ENCODE measurements around the gene CES1. TPM values are rescaled to one million over a fixed set of nuclear protein-coding genes. Genes with fewer than 3 reads are reported as not detected.
"Not testable (repeated sequence)": the region's sequence is repeated elsewhere in the genome, so short reads cannot be mapped to it uniquely, and the experiment has no call there.

The CES1 gene
- total RNA-seq, 1 donor from 2014 or later: 323 TPM

DNA sequence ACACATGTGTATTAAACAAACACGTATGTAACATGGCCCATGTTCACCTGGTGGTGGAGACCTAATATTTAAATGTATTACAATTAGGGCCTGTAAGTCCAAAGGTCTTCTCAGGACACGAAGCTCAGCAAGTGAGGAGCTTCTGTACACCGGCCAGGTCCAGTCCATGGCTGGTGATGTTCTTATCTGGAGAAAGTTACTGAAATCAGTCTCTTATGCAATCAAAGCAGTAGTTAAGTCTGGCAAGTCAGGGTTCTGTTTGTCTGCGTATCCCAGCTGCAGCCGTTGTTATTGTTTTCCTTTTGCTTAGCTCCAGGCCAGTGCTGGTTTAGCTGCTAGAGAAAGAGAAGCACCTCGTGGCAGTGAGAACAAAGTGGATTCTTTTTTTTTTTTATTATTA, 41.4 kb downstream of the CES1 start:
- H3K27ac ChIP-seq; H3K9me3 ChIP-seq; H3K4me3 ChIP-seq; H3K36me3 ChIP-seq; H3K4me1 ChIP-seq; intact Hi-C loops (cut with DNase I); H3K27me3 ChIP-seq (ENCODE audit: low read depth); DNase-seq: not testable (repeated sequence)
- ATAC-seq: peak; percentile 13 to 18

DNA sequence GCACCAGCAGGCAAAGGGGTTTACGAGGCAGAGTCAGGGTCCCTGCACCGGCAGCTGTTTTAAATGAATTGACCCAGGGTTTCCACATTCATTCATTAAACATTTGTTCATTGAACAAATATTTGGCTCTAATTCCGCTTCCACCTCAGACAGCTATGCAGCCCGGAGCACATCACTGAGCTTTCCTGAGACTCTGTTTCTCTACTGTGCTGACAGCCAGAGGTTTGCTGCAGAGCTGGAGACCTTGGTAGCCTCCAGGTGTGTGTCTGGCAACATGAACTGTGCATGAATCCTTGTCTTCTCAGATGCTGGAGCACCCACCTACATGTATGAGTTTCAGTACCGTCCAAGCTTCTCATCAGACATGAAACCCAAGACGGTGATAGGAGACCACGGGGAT, 42.7 kb downstream of the CES1 start:
- DNase-seq; H3K4me3 ChIP-seq; H3K27ac ChIP-seq; intact Hi-C loops (cut with DNase I); H3K27me3 ChIP-seq (ENCODE audit: low read depth); H3K9me3 ChIP-seq; H3K4me1 ChIP-seq; H3K36me3 ChIP-seq: not testable (repeated sequence)
- ATAC-seq: peak in 1 of 2 donors; percentile 25

DNA sequence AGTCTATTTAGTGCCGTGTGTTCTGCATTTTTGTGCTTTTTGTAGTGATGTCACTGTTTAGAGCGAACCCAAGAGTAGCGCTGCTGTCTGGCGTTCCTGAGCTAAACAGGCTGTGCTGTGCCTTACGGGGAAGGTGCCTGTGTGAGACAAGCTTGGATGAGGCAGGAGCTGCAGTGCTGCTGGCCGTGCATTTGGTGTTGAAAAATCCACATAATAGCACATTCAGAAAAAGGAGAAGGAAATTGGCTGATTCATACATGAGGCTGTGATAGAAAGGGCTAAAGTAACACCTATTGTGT, 50.2 kb downstream of the CES1 start:
- DNase-seq; intact Hi-C loops (cut with DNase I); ATAC-seq; H3K36me3 ChIP-seq; H3K9me3 ChIP-seq; H3K27ac ChIP-seq; H3K27me3 ChIP-seq (ENCODE audit: low read depth); H3K4me1 ChIP-seq; H3K4me3 ChIP-seq: not testable (repeated sequence)

DNA sequence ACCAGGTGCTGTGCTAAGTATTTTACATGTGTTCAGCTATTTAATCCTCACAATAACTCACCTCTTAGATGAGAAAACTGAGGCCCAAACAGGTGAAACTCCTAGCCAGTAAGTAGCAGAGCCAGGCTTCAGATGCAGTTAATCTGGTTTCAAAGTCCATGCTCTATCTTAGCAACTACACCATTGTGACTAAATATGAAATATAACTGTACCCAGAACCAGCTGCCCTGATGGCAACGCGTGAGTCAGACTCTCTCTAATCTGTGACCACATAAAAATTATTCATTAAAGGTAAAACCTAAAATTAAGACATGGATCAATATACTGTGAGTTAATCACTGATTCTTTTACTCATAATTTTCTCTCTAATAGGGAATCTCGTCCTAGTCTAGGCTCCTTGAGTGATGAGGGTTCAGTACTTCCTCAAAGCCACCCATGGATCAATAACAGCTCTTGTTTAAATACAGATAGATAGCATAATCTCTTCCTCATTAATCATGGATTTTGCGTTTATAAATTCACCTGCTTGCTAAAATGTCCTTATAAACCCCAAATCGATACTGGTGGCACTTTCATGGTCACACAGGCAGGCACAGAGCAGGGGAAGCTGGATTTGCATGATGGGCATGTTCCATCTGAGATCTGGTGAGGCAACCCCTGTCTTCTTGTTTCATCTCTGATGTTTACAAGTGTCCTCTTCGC, 50.7 kb downstream of the CES1 start:
- intact Hi-C loops (cut with DNase I); H3K9me3 ChIP-seq; ATAC-seq; DNase-seq; H3K27me3 ChIP-seq (ENCODE audit: low read depth); H3K27ac ChIP-seq; H3K36me3 ChIP-seq; H3K4me3 ChIP-seq; H3K4me1 ChIP-seq: not testable (repeated sequence)

DNA sequence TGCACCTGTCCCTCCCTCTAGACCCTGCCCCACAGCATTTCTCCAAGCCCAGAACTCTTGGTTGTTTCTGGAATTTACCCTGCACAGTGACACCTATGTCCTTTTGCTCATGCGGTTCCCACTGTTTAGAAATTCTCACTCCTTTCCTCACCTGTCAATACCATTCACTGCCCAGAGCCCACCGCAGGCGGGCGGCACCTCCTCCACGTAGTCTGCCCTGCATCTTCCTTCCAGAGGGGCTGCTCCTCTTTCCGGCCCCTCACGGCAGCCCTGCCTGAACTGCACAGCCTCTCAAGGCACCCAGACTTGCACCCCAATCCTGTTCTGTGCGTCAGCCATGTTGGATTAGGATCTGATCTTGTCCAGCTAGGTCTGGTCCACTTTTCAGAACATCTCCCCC, 51.4 kb downstream of the CES1 start:
- H3K9me3 ChIP-seq; ATAC-seq; H3K27ac ChIP-seq; H3K4me3 ChIP-seq; H3K27me3 ChIP-seq (ENCODE audit: low read depth); H3K36me3 ChIP-seq; H3K4me1 ChIP-seq; intact Hi-C loops (cut with DNase I); DNase-seq: not testable (repeated sequence)

DNA sequence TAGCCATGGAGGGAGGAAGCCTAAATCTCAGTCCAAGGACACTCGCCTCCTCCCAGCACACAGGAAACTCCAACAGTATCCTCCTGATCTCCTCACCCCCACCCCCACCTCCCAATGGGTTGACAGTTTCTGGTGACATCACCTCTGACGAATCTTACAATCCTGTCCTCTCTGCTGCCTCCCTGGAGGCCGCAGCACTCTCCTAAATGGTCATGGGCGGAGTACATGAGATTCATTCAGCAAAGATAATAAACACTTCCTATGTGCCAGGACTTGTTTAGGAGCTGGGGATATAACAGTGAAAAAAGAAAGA, 52.8 kb downstream of the CES1 start:
- not testable (repeated sequence) for DNase-seq; ATAC-seq; H3K27me3 ChIP-seq (ENCODE audit: low read depth)

DNA sequence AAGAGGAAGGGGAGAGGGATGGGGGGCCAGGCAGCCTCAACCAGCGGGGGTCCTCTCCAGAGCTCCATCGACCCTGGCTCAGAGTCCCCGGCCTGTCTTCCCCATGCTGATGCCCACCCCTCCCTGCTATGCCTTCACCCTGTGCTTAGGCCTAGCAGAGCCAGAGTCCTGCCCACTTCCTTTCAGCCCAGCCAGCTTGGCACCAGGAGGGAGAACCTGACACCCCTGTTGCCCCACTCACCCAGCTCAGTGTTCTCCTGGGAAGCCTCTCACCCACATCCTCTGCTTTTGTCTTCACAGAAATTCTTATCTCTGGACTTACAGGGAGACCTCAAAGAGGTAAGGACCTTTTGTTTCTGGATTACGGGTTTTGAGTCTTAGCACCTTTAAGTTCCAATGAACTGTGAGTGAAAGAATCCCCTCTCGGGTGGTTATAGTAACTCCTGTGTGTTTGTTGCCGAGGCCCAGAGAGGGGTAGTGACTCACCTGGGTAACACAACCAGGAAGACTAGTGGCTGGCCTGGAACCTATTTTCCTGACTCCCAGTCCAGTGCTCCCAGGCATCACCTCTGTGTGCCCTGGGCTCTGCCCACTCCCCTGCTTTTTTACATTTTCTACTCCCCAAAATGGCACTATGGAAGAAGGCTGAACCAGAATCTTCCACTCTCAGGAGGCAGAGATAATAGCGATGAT, 53.3 kb downstream of the CES1 start:
- Histone ChIP-seq H3K36me3 (no peaks in the 10 kb centered on the region), H3K4me3 (no peak overlapping the region), H3K9me3 (no peaks in the 10 kb centered on the region), H3K27ac (no peak overlapping the region), H3K27me3 (ENCODE audit: low read depth) (no peaks in the 10 kb centered on the region), H3K4me1 (no peaks in the 10 kb centered on the region)
- intact Hi-C loops (cut with DNase I): no loop called here
- ATAC-seq (no peak), DNase-seq (no peak)
- TF ChIP-seq, protein P1, sequence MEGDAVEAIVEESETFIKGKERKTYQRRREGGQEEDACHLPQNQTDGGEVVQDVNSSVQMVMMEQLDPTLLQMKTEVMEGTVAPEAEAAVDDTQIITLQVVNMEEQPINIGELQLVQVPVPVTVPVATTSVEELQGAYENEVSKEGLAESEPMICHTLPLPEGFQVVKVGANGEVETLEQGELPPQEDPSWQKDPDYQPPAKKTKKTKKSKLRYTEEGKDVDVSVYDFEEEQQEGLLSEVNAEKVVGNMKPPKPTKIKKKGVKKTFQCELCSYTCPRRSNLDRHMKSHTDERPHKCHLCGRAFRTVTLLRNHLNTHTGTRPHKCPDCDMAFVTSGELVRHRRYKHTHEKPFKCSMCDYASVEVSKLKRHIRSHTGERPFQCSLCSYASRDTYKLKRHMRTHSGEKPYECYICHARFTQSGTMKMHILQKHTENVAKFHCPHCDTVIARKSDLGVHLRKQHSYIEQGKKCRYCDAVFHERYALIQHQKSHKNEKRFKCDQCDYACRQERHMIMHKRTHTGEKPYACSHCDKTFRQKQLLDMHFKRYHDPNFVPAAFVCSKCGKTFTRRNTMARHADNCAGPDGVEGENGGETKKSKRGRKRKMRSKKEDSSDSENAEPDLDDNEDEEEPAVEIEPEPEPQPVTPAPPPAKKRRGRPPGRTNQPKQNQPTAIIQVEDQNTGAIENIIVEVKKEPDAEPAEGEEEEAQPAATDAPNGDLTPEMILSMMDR (IDR thresholded peaks at IDR 0.05): no peak

More for the DNA sequence above, 52.8 kb downstream of the CES1 start:
- H3K4me1 ChIP-seq; H3K4me3 ChIP-seq; H3K9me3 ChIP-seq; intact Hi-C loops (cut with DNase I); H3K36me3 ChIP-seq; H3K27ac ChIP-seq: not testable (repeated sequence)

DNA sequence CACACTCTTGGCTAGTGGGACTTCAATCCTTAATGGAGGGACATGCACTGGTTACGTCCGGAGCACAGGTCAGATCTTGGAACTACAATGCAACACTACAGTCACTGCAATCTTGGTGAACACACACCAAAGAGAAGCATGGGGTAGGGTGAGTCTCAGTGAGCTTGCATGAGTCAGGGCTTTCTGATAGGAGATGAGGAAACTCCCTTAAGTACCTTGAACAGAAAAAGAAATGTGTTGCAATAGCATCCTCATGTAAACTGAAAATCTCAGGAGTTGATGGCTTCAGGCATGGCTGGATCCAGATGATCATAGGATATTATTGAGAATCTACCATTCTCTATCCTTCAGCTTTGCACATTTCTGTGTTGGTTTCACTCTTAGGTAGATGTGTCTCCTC, 54.1 kb downstream of the CES1 start:
- H3K27me3 ChIP-seq (ENCODE audit: low read depth): no peaks in the 10 kb centered on the region
- H3K9me3 ChIP-seq: no peaks in the 10 kb centered on the region
- no peaks in the 10 kb centered on the region for H3K36me3 ChIP-seq
- no peak overlapping the region for H3K4me3 ChIP-seq
- no peak for ATAC-seq
- intact Hi-C loops (cut with DNase I): no loop called here
- H3K27ac ChIP-seq: no peak overlapping the region
- no peaks in the 10 kb centered on the region for H3K4me1 ChIP-seq
- TF ChIP-seq, protein P1 (IDR thresholded peaks at IDR 0.05): no peak
- no peak for DNase-seq
